Prostate gland (tissue), 2 donors: Measurements from ENCODE around the gene DDX23. TPM values are rescaled to one million over a fixed set of nuclear protein-coding genes. Genes with fewer than 3 reads are reported as not detected.

Source experiments
- DNase-seq: peaks from one replicate; pipeline ENCODE4 v3.0.0-alpha.2; 2019; ENCODE audit warnings: low spot score
- H3K27ac ChIP-seq, 2 donors: fragments of 200-600 bp; sonication (generic); 2 replicates each; pipeline ENCODE4 v1.5.1; 2017 to 2019
- H3K27me3 ChIP-seq: fragments of 200-600 bp; sonication (generic); replicated peaks from 2 replicates; pipeline ENCODE4 v1.5.1; 2019; ENCODE audit not compliant: insufficient read depth
- H3K36me3 ChIP-seq, 2 donors: fragments of 200-600 bp; sonication (generic); 1 replicate in 1 of 2; 2 replicates in 1 of 2; pipeline versions ENCODE4 v1.5.1 to v1.8.1; 2017 to 2019
- H3K4me1 ChIP-seq: fragments of 200-600 bp; sonication (generic); replicated peaks from 2 replicates; pipeline ENCODE4 v1.5.1; 2019
- H3K4me3 ChIP-seq, 2 donors: fragments of 200-600 bp; sonication (generic); 2 replicates each; pipeline ENCODE4 v1.5.1; 2017 to 2019
- H3K9me3 ChIP-seq: fragments of 200-600 bp; sonication (generic); 2 replicates; pipeline ENCODE4 v1.5.1; 2017
- CTCF ChIP-seq, 4 experiments: fragments of 200-600 bp in 2 of 4; fragments of 450-650 bp in 2 of 4; sonication (generic) in 2 of 4; IDR thresholded peaks; 1 replicate in 3 of 4; 2 replicates in 1 of 4; pipeline ENCODE4 v1.5.1; 2016 to 2019; ENCODE audit warnings: antibody characterized with exemption in 4 of 4, mild to moderate bottlenecking in 2 of 4, moderate library complexity in 2 of 4
- POLR2A ChIP-seq: fragments of 450-650 bp; IDR thresholded peaks from one replicate; pipeline ENCODE4 v1.6.1; 2016; ENCODE audit warnings: antibody characterized with exemption, mild to moderate bottlenecking
- POLR2AphosphoS5 ChIP-seq: sonication (generic); formaldehyde crosslinking; IDR thresholded peaks from one replicate; pipeline ENCODE4 v1.6.1; 2017; ENCODE audit warnings: antibody characterized with exemption
- WGBS: methylation state at CpG from one replicate; pipeline ENCODE4 v1.1.5; 2018; 5-methylcytosine and 5-hydroxymethylcytosine counted together
- intact Hi-C: fragments of 100-400 bp; cut with DNase I; formaldehyde crosslinking; loops from one replicate; pipeline ENCODE4 v1.14.2; 2022
- total RNA-seq, 2 donors: library from RNA; depleted of rRNA; stranded (reverse); fragments of >200 nt; gene quantifications; one replicate each; pipeline ENCODE4 v1.1.0, GENCODE V29; 2016

DDX23 gene
- total RNA-seq = 10 to 100 TPM; 71.0 to 87.2 TPM

DNA sequence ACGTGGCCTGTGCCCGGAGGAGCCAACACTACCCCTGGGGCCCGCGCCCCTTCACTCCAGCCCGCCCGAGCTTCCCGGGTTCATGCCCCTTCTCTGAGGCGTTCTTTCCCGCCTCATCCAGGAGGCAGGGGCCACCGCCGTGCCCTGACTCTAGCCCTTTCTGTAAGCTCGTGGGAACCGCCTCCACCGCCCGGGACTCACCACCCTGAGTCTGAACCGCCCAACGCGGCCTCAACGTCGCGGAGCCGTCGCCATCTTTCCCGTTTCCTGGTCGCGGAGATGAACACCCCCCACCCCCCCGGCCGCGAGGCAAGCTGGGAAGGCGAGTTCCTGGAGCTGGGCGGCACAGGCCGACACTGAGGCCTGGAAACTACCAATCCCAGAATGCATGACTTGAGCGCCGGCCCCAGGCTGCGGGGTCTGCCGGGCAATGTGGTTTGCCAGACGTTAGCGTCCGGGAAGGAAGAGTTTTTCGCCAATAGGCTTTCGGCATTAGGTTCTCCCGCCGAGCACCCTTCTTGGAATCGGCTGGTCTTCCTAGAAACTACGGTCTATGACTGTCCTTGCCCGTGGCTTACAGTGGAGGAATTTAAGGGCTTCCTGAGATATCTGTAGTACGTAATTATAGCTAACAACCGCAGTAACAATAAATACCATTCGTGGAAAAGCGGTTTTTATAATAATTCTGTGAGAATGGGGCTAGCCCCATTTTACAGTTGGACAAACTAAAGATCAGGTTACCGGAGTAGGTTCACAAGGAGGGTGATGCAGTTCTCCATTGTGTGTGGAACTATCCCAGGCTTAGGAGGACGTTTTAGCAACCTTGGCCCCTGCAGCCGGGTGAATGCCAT lies at the start of gene DDX23:
Gene DDX23, minus strand, starts transcription at position 281 of the 851 bp plus-strand sequence. CDS start 6,381 bp downstream, outside the sequence.
- intact Hi-C loops = loop anchor here (5.0 to 10.0 kb wide), 2 partner anchors 83 to 145 kb away; partner anchors contain the start of gene DDN
- Histone ChIP-seq H3K27me3 (no peaks in the 10 kb centered on the region), H3K27ac (peak within 1 kb of the TSS; percentile 64 to 74), H3K4me1 (peaks cover 3% of the 10 kb centered on the region), H3K36me3 (no peaks in the 10 kb centered on the region), H3K9me3 (no peaks in the 10 kb centered on the region), H3K4me3 (peak within 1 kb of the TSS; percentile 73 to 92)
- WGBS = under 1% methylated on average over 53 of the region's 53 CpGs
- peak; percentile 39 for TF ChIP-seq POLR2A
- peak; percentile 91 for TF ChIP-seq POLR2AphosphoS5
- peak in 2 of 4 experiments; percentile 21 to 30 for TF ChIP-seq CTCF (IDR thresholded peaks at IDR 0.05)
- peak; percentile 93 for DNase-seq

- Histone ChIP-seq H3K4me3 (no peak overlapping the region), H3K27me3 (no peaks in the 10 kb centered on the region), H3K9me3 (no peaks in the 10 kb centered on the region), H3K4me1 (no peaks in the 10 kb centered on the region), H3K27ac (no peak overlapping the region), H3K36me3 (no peaks in the 10 kb centered on the region)
- no peak for TF ChIP-seq CTCF (IDR thresholded peaks at IDR 0.05)
- no peak for TF ChIP-seq POLR2AphosphoS5
- TF ChIP-seq POLR2A = no peak
- WGBS = 91% methylated on average over 2 of the region's 2 CpGs
- DNase-seq = no peak
- intact Hi-C loops = no loop called here
These were observed 49.3 kb upstream of the DDX23 start for GRCh38 chr12:48901278-48901677.

- no peak overlapping the region for H3K4me3 ChIP-seq
- H3K36me3 ChIP-seq = no peaks in the 10 kb centered on the region
- intact Hi-C loops = no loop called here
- H3K27me3 ChIP-seq = no peaks in the 10 kb centered on the region
- no peaks in the 10 kb centered on the region for H3K9me3 ChIP-seq
- TF ChIP-seq POLR2AphosphoS5 = no peak
- no peaks in the 10 kb centered on the region for H3K4me1 ChIP-seq
- no peak for DNase-seq
- WGBS = 82% methylated on average over 2 of the region's 2 CpGs
- no peak overlapping the region for H3K27ac ChIP-seq
These were observed 47.7 kb upstream of the DDX23 start for GRCh38 chr12:48899651-48900050.

DNA sequence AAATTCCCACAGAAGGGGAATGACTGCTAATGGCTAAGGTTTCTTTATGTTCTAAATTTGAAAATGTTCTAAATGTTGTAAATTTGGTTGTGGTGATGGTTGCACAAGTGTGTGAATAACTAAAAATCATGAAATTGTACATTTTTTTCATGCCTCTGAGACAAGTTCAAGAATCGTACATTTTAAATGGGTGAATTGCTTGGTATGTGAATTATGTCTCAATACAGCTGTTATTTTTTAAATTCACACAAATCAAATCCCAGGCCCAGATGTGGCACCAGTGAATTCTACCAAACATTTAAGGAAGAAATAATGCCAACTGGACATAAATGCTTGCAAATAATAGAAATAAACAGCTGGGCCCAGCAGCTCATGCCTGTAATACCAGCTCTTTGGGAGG lies 42.3 kb upstream of the DDX23 start:
- Histone ChIP-seq H3K27me3 (no peaks in the 10 kb centered on the region), H3K4me3 (no peak overlapping the region), H3K27ac (no peak overlapping the region), H3K36me3 (no peaks in the 10 kb centered on the region), H3K4me1 (no peaks in the 10 kb centered on the region), H3K9me3 (no peaks in the 10 kb centered on the region)
- no peak for DNase-seq
- intact Hi-C loops = no loop called here
- WGBS = 85% methylated on average over 1 of the region's 1 CpG
- TF ChIP-seq CTCF (IDR thresholded peaks at IDR 0.05) (no peak), POLR2A (no peak), POLR2AphosphoS5 (no peak)

- H3K36me3 ChIP-seq = no peaks in the 10 kb centered on the region
- H3K9me3 ChIP-seq = no peaks in the 10 kb centered on the region
- no peaks in the 10 kb centered on the region for H3K27me3 ChIP-seq
- peak; percentile 65 for DNase-seq
- H3K4me1 ChIP-seq = no peaks in the 10 kb centered on the region
- intact Hi-C loops = loop anchor here (1.0 kb wide), 1 partner anchor 38 kb away; no protein-coding TSS in a partner anchor
- 2% methylated on average over 37 of the region's 37 CpGs for WGBS
- H3K27ac ChIP-seq = no peak overlapping the region
- H3K4me3 ChIP-seq = no peak overlapping the region
- TF ChIP-seq POLR2AphosphoS5 = peak; percentile 62
- TF ChIP-seq POLR2A = no peak
- TF ChIP-seq CTCF (IDR thresholded peaks at IDR 0.05) = peak; percentile 54 to 94 (median 86)
These were observed 38.9 kb upstream of the DDX23 start for GRCh38 chr12:48890657-48891418.
